ENCODE results near the gene GAB1. TPM values are rescaled to one million over a fixed set of nuclear protein-coding genes. Genes with fewer than 3 reads are reported as not detected.

The GAB1 gene
- total RNA-seq, 4 donors from 2014 or later: 25.7 to 37.6 (median 32.8) TPM

- H3K27ac ChIP-seq: peak overlapping the region in 2 of 4 donors; percentile 75 to 80
- 64 to 79% methylated on average over 5 to 7 of the region's 7 CpGs for WGBS, 2 donors
- no peak overlapping the region for H3K4me3 ChIP-seq
- DNase-seq: no peak
- no peaks in the 10 kb centered on the region for H3K27me3 ChIP-seq
- intact Hi-C loops (cut with DNase I): no loop called here
- peaks cover 0 to 36% (median 31%) of the 10 kb centered on the region in 3 donors for H3K4me1 ChIP-seq
- H3K36me3 ChIP-seq: no peaks in the 10 kb centered on the region
- TF ChIP-seq CTCF (IDR thresholded peaks at IDR 0.05) (no peak), POLR2A (IDR thresholded peaks at IDR 0.05) (no peak)
- H3K9me3 ChIP-seq: no peaks in the 10 kb centered on the region
Observed at GRCh38 chr4:143344041-143344440, 7.4 kb downstream of the GAB1 start.

- H3K27me3 ChIP-seq: no peaks in the 10 kb centered on the region
- TF ChIP-seq CTCF (IDR thresholded peaks at IDR 0.05): no peak
- TF ChIP-seq POLR2A (IDR thresholded peaks at IDR 0.05): no peak
- peak overlapping the region in 2 of 4 donors; percentile 75 to 80 for H3K27ac ChIP-seq
- peaks cover 0 to 29% (median 23%) of the 10 kb centered on the region in 3 donors for H3K4me1 ChIP-seq
- intact Hi-C loops (cut with DNase I): no loop called here
- no peak for DNase-seq
- no peaks in the 10 kb centered on the region for H3K9me3 ChIP-seq
- H3K4me3 ChIP-seq: no peak overlapping the region
- WGBS, 2 donors: 52 to 60% methylated on average over 4 of the region's 4 CpGs
- H3K36me3 ChIP-seq: no peaks in the 10 kb centered on the region
Observed at GRCh38 chr4:143344774-143345173, 8.1 kb downstream of the GAB1 start.

- H3K27ac ChIP-seq: peak overlapping the region; percentile 23 to 80 (median 66)
- no peak for TF ChIP-seq CTCF (IDR thresholded peaks at IDR 0.05)
- no peak for TF ChIP-seq POLR2A (IDR thresholded peaks at IDR 0.05)
- no peak overlapping the region for H3K4me3 ChIP-seq
- no peaks in the 10 kb centered on the region for H3K27me3 ChIP-seq
- H3K4me1 ChIP-seq: peaks cover 0 to 28% (median 18%) of the 10 kb centered on the region in 3 donors
- no peaks in the 10 kb centered on the region for H3K36me3 ChIP-seq
- H3K9me3 ChIP-seq: no peaks in the 10 kb centered on the region
- 50 to 81% methylated on average over 1 of the region's 1 CpG for WGBS, 2 donors
- intact Hi-C loops (cut with DNase I): no loop called here
- DNase-seq: no peak
Observed at GRCh38 chr4:143345356-143345755, 8.7 kb downstream of the GAB1 start.

- intact Hi-C loops (cut with DNase I): no loop called here
- Histone ChIP-seq H3K4me1 (peaks cover 5 to 29% (median 15%) of the 10 kb centered on the region in 3 donors), H3K27ac (peak overlapping the region; percentile 46 to 80 (median 66)), H3K27me3 (no peaks in the 10 kb centered on the region), H3K36me3 (no peaks in the 10 kb centered on the region), H3K4me3 (no peak overlapping the region), H3K9me3 (no peaks in the 10 kb centered on the region)
- DNase-seq: no peak
- no peak for TF ChIP-seq POLR2A (IDR thresholded peaks at IDR 0.05)
- no peak for TF ChIP-seq CTCF (IDR thresholded peaks at IDR 0.05)
- WGBS, 2 donors: 32 to 57% methylated on average over 1 to 2 of the region's 2 CpGs
Observed at GRCh38 chr4:143346206-143346605, 9.5 kb downstream of the GAB1 start.

GRCh38 chr4:143347484-143348111 is 10.9 kb downstream of the GAB1 start:
- H3K27me3 ChIP-seq: no peaks in the 10 kb centered on the region
- intact Hi-C loops (cut with DNase I): no loop called here
- H3K36me3 ChIP-seq: no peaks in the 10 kb centered on the region
- peaks cover 18 to 43% (median 19%) of the 10 kb centered on the region in 3 donors for H3K4me1 ChIP-seq
- TF ChIP-seq CTCF (IDR thresholded peaks at IDR 0.05) (no peak), POLR2A (IDR thresholded peaks at IDR 0.05) (no peak)
- no peak overlapping the region for H3K4me3 ChIP-seq
- DNase-seq: no peak
- no peak overlapping the region for H3K27ac ChIP-seq
- WGBS, 2 donors: 79 to 82% methylated on average over 2 of the region's 2 CpGs
- H3K9me3 ChIP-seq: no peaks in the 10 kb centered on the region

Data from esophagus squamous epithelium (tissue), 5 donors.